Adrenal gland (tissue), 5 donors: Measurements from ENCODE around the gene FAM78B.

Experiments used
- CTCF ChIP-seq, 6 experiments: fragments of 450-650 bp in 4 of 6; fragments of 200-600 bp in 2 of 6; sonication (generic) in 1 of 6; IDR thresholded peaks; 1 replicate in 5 of 6; 2 replicates in 1 of 6; pipeline versions ENCODE4 v1.5.1 to v1.8.0; 2016 to 2021; ENCODE audit warnings: antibody characterized with exemption in 6 of 6, mild to moderate bottlenecking in 2 of 6, moderate library complexity in 1 of 6
- POLR2A ChIP-seq, 2 donors: fragments of 450-650 bp; IDR thresholded peaks; one replicate each; pipeline ENCODE4 v1.6.1; 2017; ENCODE audit warnings: antibody characterized with exemption in 2 of 2, mild to moderate bottlenecking in 2 of 2, moderate library complexity in 1 of 2
- donor health status: DM: no; HTN: no; CAD: no.

- TF ChIP-seq CTCF (IDR thresholded peaks at IDR 0.05) (no peak), POLR2A (IDR thresholded peaks at IDR 0.05) (no peak)
These were observed 1.0 kb downstream of the FAM78B start for GRCh38 chr1:166165661-166166328.
